ENCODE data around the gene KCNQ1OT1. TPM values are rescaled to one million over a fixed set of nuclear protein-coding genes. Genes with fewer than 3 reads are reported as not detected.
A peak's percentile ranks its signal among the peaks of the same experiment; 100 is the strongest.

Gene KCNQ1OT1
- polyA plus RNA-seq, 4 donors, result 0.73 to 1.8 (median 1.0) TPM

- DNase-seq (ENCODE audit: low read depth in 4 of 4, low spot score in 3 of 4), result peak; percentile 50 to 84 (median 58)
Measured at GRCh38 chr11:2586087-2586792, 113.6 kb downstream of the KCNQ1OT1 start.

GRCh38 chr11:2585566-2586086 lies 114.2 kb downstream of the KCNQ1OT1 start:
- no peak for DNase-seq (ENCODE audit: low read depth in 4 of 4, low spot score in 3 of 4)

GRCh38 chr11:2584812-2585565 lies 114.8 kb downstream of the KCNQ1OT1 start:
- DNase-seq (ENCODE audit: low read depth in 4 of 4, low spot score in 3 of 4), result no peak

DNA sequence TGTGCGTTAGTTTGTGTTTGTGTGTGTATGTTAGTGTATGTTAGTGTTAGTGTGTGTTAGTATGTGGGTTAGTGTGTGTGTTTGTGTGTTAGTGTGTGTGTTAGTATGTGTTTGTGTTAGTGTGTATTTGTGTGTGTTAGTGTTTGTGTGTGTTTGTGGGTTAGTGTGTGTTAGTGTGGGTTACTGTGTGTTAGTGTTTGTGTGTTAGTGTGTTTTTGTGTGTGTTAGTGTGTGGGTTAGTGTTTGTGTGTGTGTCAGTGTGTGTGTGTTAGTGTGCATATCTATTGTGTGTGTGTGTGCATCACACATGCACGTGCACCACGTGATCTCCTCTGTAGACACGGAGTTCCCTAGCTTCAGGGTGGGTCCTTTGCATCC lies 115.4 kb downstream of the KCNQ1OT1 start:
- DNase-seq (ENCODE audit: low read depth in 4 of 4, low spot score in 3 of 4), result no peak

- no peak for DNase-seq (ENCODE audit: low read depth in 4 of 4, low spot score in 3 of 4)
Measured at GRCh38 chr11:2583605-2583958, 116.2 kb downstream of the KCNQ1OT1 start.

- no peak for DNase-seq (ENCODE audit: low read depth in 4 of 4, low spot score in 3 of 4)
Measured at GRCh38 chr11:2582946-2583604, 116.7 kb downstream of the KCNQ1OT1 start.

GRCh38 chr11:2582351-2582945 lies 117.3 kb downstream of the KCNQ1OT1 start:
- DNase-seq (ENCODE audit: low read depth in 4 of 4, low spot score in 3 of 4), result no peak

GRCh38 chr11:2581931-2582350 lies 117.9 kb downstream of the KCNQ1OT1 start:
- no peak for DNase-seq (ENCODE audit: low read depth in 4 of 4, low spot score in 3 of 4)

DNA sequence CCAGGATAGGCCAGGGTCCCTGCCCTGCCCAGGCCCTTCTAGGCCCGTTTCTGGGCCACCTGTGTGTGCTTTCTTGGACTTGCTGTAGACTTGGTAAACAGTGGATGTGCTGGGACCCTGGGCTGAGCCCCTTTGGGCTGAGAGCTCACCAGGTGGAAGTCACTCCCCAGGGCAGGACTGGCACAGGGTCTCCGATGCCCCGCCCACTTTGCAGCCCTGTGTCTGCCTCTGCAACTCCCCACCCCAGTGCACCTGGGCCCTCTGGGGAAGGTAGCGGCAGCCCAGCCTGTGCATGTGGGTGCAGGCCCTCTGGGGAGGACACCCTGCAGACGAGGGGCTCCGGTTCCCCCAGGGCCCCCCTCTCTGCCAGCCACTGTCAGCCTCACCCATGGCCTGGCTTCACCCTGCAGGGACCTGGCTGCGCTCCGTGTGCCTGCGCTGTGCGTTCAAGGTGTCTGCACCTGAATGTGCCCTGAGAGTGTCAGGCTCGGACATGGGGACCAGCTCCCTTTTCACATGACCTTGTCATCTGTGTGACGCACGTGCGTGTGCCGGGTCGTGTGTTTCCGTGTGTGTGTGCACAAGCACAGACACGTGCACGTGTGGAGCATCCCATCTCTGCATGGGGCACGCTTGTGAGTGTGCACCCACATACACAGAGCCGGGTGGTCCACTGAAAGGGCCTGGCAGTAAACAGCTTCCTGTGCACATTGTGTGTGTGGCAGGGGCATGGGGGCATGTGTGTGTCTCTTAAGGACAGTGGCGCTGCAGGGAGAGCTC lies 118.5 kb downstream of the KCNQ1OT1 start:
- DNase-seq (ENCODE audit: low read depth in 4 of 4, low spot score in 3 of 4), result no peak

- DNase-seq (ENCODE audit: low read depth in 4 of 4, low spot score in 3 of 4), result no peak
Measured at GRCh38 chr11:2580571-2581001, 119.2 kb downstream of the KCNQ1OT1 start.

DNA sequence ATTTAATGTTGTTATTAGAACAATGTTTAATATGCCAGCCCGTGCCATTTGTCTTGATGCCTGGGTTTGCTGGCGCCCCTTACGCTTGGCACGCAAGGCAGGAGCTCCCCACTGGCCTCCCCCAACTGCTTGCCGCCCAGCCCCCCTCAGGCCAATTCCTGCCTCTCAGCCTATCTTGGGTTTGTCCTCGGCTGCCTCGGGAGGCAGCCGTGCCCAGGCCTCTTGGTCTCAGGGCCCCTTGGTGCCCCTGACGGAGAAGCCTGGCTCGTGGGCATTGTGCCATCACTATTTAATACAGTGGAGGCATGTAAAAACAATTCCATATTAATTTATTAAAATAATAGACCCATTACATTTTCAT lies 119.8 kb downstream of the KCNQ1OT1 start:
- no peak for DNase-seq (ENCODE audit: low read depth in 4 of 4, low spot score in 3 of 4)

DNA sequence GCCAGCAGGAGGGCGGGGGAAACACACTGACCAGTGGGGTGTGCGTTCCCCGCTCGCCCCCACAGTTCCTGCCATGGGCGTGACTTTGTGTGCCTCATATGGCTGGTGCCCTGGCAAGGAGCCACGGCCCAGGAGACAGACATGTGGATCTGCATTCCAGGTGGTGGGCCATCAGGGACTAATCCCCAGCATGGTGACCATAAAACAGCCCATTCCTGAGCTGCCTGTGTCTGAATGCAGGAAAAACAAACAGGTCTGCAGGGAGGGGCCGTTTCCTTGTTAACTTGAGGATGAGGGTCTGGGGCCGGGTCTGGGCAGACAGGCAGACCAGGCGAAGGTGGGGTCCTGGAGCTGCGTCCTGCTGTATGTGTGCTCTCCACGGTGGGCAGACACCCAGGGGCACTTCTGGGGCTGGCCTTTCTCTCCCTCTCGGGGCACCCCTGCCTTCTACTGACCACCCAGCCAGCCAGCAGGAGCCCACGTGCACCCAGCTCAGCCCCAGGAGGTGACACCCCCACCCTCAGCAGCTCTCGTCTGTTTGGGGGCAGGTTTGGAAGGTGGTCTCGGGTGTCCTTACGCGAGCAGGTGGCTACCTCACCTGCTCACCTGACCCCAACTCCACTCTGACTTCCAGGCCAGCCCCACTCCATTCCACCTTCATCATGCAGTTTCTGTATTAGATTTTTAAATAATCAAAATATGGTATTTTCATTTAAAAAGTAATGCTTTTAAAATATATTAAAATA lies 120.3 kb downstream of the KCNQ1OT1 start:
- no peak for DNase-seq (ENCODE audit: low read depth in 4 of 4, low spot score in 3 of 4)

DNA sequence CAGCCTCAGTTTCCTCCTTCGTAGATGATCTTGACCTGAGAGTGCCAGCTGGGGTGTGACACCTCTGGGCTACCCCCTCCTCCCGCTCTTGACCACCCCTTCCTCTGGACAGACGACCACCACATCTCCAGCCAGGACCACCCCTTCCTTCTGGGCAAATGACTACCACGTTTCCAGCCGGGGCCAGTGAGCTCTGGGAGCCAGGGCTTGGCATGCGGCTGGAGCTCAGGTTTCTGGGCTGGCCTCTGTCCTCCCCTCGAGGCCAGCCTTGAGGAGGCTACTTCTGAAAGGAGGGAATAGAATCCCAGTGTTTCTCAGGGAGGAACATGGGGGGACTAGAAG lies 120.9 kb downstream of the KCNQ1OT1 start:
- no peak for DNase-seq (ENCODE audit: low read depth in 4 of 4, low spot score in 3 of 4)

- DNase-seq (ENCODE audit: low read depth in 4 of 4, low spot score in 3 of 4), result no peak
Measured at GRCh38 chr11:2577991-2578928, 121.5 kb downstream of the KCNQ1OT1 start.

DNA sequence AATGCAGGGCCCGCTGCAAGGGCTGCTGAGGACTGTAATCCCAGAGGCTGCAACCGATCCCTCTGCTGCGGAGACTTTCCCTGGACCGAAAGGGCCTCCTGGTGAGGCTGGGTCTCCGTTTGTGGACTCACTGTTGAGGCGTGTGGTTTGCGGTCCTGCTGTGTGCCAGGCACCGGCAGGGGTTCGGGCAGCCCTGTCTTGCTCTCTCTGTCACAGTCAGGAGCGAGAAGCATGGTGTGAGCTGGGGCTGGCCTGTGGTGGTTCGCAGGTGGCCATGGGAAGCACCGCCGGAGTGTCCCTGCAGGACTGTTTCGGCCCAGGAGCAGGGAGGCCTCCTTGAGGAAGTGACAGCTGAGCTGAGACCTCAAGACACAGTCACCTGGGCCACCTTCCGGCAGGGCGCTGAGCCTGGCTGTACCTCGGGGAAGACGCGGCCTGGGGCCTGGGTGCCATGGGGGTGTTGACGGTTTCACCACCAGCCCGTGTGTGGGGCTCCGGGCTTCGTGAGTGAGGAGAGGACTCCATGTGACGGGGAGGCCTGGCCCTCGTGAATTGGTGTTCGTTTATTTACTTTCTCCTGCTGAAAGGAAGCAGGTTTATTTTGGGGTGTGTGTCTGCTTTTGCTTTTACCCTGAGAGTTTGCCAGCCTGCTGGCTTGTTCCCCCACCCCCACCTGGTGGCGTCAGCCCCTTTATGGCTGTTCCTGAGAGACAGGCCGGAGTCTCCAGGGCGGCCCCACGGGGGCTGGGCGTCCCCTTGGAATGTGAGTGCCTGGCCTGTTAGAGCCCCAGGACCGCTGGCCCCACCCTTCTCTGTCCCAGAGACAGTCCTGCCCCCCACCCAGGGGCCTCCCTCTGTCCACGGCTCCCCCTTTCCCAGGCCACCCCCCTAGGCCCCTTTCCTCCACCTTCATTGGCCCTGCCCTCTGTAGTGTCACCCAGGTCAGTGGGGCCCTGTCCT lies 122.5 kb downstream of the KCNQ1OT1 start:
- no peak for DNase-seq (ENCODE audit: low read depth in 4 of 4, low spot score in 3 of 4)

DNA sequence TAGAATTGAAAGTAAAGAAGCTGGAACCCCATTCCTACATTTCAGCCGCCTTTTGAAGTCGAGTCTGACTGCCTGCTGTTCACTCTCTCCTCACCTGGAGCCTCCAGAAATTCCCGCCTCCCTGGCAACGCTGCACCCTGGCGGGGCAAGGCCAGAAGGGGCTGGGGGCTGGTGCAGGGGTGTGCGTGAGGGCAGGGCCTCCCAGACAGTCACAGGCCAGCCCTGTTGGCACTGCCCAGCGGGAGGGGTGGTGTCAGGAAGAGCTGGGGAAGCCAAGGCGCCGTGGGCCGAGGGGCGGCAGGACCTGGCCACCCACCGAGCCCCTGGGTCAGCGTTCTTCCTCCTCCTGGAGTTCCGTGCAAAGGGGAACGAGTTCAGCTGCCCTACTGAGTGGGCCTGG lies 123.2 kb downstream of the KCNQ1OT1 start:
- DNase-seq (ENCODE audit: low read depth in 4 of 4, low spot score in 3 of 4), result no peak

GRCh38 chr11:2576111-2576510 lies 123.7 kb downstream of the KCNQ1OT1 start:
- no peak for DNase-seq (ENCODE audit: low read depth in 4 of 4, low spot score in 3 of 4)

All from left renal pelvis (tissue), 4 donors.